ENCODE measurements around the gene PRDM16. TPM values are rescaled to one million over a fixed set of nuclear protein-coding genes. Genes with fewer than 3 reads are reported as not detected.

The PRDM16 gene
- total and polyA plus RNA-seq, 2 of the 4 experiments (the other 2 are of a cell fraction), result 0.02 TPM; not detected in 1

DNA sequence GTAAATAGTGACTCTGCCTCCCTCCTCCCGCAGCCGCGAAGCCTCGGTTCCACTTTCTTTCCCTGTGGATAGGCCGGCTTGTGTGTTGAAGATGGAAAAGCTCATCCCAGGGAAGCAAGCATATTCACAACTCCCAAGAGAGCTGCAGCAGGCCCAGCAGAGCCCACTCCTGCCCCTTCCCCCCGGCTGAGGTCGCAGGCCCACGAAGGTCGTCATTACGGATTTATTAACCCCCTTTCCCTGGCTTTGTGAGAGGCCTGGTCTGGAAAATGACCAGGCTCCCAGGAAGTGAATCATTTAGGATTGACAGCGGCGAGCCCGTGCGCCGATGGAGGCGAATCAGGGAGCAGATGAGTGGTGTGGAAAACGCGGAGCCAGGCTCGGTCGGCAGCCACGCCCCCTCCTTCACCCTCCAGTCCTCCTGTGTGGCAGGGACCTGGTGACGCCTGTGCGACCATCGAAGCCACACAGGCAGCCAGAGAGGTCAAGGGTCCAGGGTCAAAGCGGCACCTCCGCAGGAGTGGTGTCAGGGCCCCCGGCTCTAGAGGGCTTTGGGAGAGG is 93.4 kb downstream of the PRDM16 start:
- DNase-seq (no peak), ATAC-seq (ENCODE audit: low read depth) (no peak)
- TF ChIP-seq RAD21 (IDR thresholded peaks at IDR 0.05; ENCODE audit: low read length) (no peak), RFX5 (IDR thresholded peaks at IDR 0.05; ENCODE audit: low read depth, low read length) (no peak), CHD1 (IDR thresholded peaks at IDR 0.05; ENCODE audit: low read depth, low read length) (no peak), SMC3 (IDR thresholded peaks at IDR 0.05; ENCODE audit: low read depth, low read length) (no peak), MAFK (IDR thresholded peaks at IDR 0.05; ENCODE audit: low read depth, low read length) (no peak), MXI1 (IDR thresholded peaks at IDR 0.05; ENCODE audit: borderline replicate concordance, low read depth, low read length) (no peak), CEBPB (IDR thresholded peaks at IDR 0.05; ENCODE audit: low read depth, low read length) (no peak), MAZ (IDR thresholded peaks at IDR 0.05; ENCODE audit: borderline replicate concordance, low read depth, low read length) (no peak)
- TF ChIP-seq, protein P1, sequence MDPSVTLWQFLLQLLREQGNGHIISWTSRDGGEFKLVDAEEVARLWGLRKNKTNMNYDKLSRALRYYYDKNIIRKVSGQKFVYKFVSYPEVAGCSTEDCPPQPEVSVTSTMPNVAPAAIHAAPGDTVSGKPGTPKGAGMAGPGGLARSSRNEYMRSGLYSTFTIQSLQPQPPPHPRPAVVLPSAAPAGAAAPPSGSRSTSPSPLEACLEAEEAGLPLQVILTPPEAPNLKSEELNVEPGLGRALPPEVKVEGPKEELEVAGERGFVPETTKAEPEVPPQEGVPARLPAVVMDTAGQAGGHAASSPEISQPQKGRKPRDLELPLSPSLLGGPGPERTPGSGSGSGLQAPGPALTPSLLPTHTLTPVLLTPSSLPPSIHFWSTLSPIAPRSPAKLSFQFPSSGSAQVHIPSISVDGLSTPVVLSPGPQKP (IDR thresholded peaks at IDR 0.05; ENCODE audit: borderline replicate concordance, low read depth, low read length), result no peak
- H4K20me1 ChIP-seq (ENCODE audit: insufficient read depth, low read length), result no peaks in the 10 kb centered on the region
- H3K9me1 ChIP-seq (ENCODE audit: insufficient read depth, low read length), result no peaks in the 10 kb centered on the region
- H4K8ac ChIP-seq (ENCODE audit: low read depth in 2 of 2, low read length in 2 of 2), result no peak overlapping the region
- dilution Hi-C loops (cut with HindIII; ENCODE audit: low sequenced_read_pairs, unreplicated experiment) (no loop called here), in situ Hi-C loops (cut with MboI; ENCODE audit: low sequenced_read_pairs) (no loop called here), intact Hi-C loops (cut with micrococcal nuclease) (no loop called here)
- ChIA-PET POLR2A (ENCODE audit: unreplicated experiment) (no interaction called here), CTCF (no interaction called here)
- H3K79me1 ChIP-seq (ENCODE audit: low read depth in 1 of 2, low read length in 2 of 2), result no peaks in the 10 kb centered on the region
- no peak overlapping the region for H3K18ac ChIP-seq (ENCODE audit: low read depth, low read length)
- no peaks in the 10 kb centered on the region for H3K4me1 ChIP-seq (ENCODE audit: control insufficient read depth, insufficient read depth, low read length)
- H3K36me3 ChIP-seq (ENCODE audit: control insufficient read depth, insufficient read depth, low read length), result no peaks in the 10 kb centered on the region
- H4K5ac ChIP-seq (ENCODE audit: low read depth, low read length), result no peak overlapping the region
- no peak overlapping the region for H3K9ac ChIP-seq (ENCODE audit: low read depth, low read length)
- no peak overlapping the region for H4K91ac ChIP-seq (ENCODE audit: insufficient read depth, low read depth, low read length)
- no peak overlapping the region for H2BK20ac ChIP-seq (ENCODE audit: low read depth, low read length)
- no peaks in the 10 kb centered on the region for H3K27me3 ChIP-seq (ENCODE audit: control insufficient read depth, insufficient read depth, low read length)
- H3K4me2 ChIP-seq (ENCODE audit: low read depth, low read length), result no peak overlapping the region
- H2BK5ac ChIP-seq (ENCODE audit: low read depth, low read length, poor library complexity, severe bottlenecking), result no peak overlapping the region
- H3K9me3 ChIP-seq (ENCODE audit: control insufficient read depth, insufficient read depth, low read length), result peaks cover 17% of the 10 kb centered on the region
- H2BK120ac ChIP-seq (ENCODE audit: low read depth, low read length), result no peak overlapping the region
- no peak overlapping the region for H2BK15ac ChIP-seq (ENCODE audit: low read depth, low read length)
- H3K4ac ChIP-seq (ENCODE audit: low read depth, low read length), result no peak overlapping the region
- no peak overlapping the region for H3K56ac ChIP-seq (ENCODE audit: extremely low read depth, insufficient read depth, low read length)
- H3K14ac ChIP-seq (replicated peaks; ENCODE audit: low read depth, low read length), result no peak overlapping the region
- H2AFZ ChIP-seq (replicated peaks; ENCODE audit: low read length, poor library complexity), result no peak overlapping the region
- BruUV-seq (replicated peaks), result no TSS peak
- WGBS, 2 experiments (ENCODE audit: extremely low coverage in 2 of 2, insufficient read length in 1 of 2), result no CpG with 5 or more reads among the region's 27 CpGs
- no peak overlapping the region for H3K4me3 ChIP-seq (ENCODE audit: insufficient read depth, low read depth, low read length)
- no peak overlapping the region for H3K23ac ChIP-seq (ENCODE audit: low read depth, low read length)
- no peak overlapping the region for H2AK9ac ChIP-seq (replicated peaks; ENCODE audit: low read depth, low read length, poor library complexity)
- H3K27ac ChIP-seq (ENCODE audit: insufficient read depth, low read length), result no peak overlapping the region
- no peak overlapping the region for H2AK5ac ChIP-seq (ENCODE audit: low read depth, low read length)
